SK-N-SH treated with all-trans-retinoic acid at 6 μM for 48 hours (cell line): Measurements from ENCODE around the gene TMEM245.

Experiments
- ATAC-seq: fragments of 200-7000 bp; cut with Tn5 transposase; 3 replicates; pipeline ENCODE4 v1.9.1; 2020; ENCODE audit warnings: mild to moderate bottlenecking, moderate library complexity
- BACH2 ChIP-seq: fragments of 250-450 bp; sonication (Bioruptor Pico); IDR thresholded peaks from 2 replicates; pipeline ENCODE4 v1.9.0; 2021; ENCODE audit warnings: mild to moderate bottlenecking, borderline replicate concordance
- CSDC2 ChIP-seq: fragments of 250-450 bp; sonication (Bioruptor Pico); IDR thresholded peaks from 2 replicates; pipeline ENCODE4 v1.5.0; 2020; ENCODE audit warnings: mild to moderate bottlenecking, moderate library complexity
- ESRRG ChIP-seq: fragments of 250-450 bp; sonication (Bioruptor Pico); IDR thresholded peaks from 2 replicates; pipeline ENCODE4 v1.6.1; 2021; ENCODE audit warnings: mild to moderate bottlenecking
- GLIS3 ChIP-seq: fragments of 250-450 bp; sonication (Bioruptor Pico); IDR thresholded peaks from 2 replicates; pipeline ENCODE4 v1.5.0; 2020; ENCODE audit warnings: mild to moderate bottlenecking, moderate library complexity
- ISL1 ChIP-seq: fragments of 250-450 bp; sonication (Bioruptor Pico); IDR thresholded peaks from 2 replicates; pipeline ENCODE4 v2.1.2; 2022; ENCODE audit warnings: mild to moderate bottlenecking, moderate library complexity
- OSR1 ChIP-seq: fragments of 250-450 bp; sonication (Bioruptor Pico); IDR thresholded peaks from 2 replicates; pipeline ENCODE4 v1.8.0; 2022; ENCODE audit warnings: moderate library complexity, mild to moderate bottlenecking, inconsistent platforms
- PPARA ChIP-seq: fragments of 250-450 bp; sonication (Bioruptor Pico); IDR thresholded peaks from 2 replicates; pipeline ENCODE4 v1.5.0; 2020; ENCODE audit warnings: mild to moderate bottlenecking, borderline replicate concordance
- RARB ChIP-seq: fragments of 250-450 bp; sonication (Bioruptor Pico); IDR thresholded peaks from 2 replicates; pipeline ENCODE4 v1.8.0; 2021; ENCODE audit warnings: mild to moderate bottlenecking, moderate library complexity
- SNAI2 ChIP-seq: fragments of 250-450 bp; sonication (Bioruptor Pico); IDR thresholded peaks from 2 replicates; pipeline ENCODE4 v1.5.0; 2020; ENCODE audit warnings: mild to moderate bottlenecking, moderate library complexity
- TCF4 ChIP-seq: fragments of 250-450 bp; sonication (Bioruptor Pico); IDR thresholded peaks from 2 replicates; pipeline ENCODE4 v1.8.0; 2021; ENCODE audit warnings: mild to moderate bottlenecking, moderate library complexity, borderline replicate concordance
- TOX ChIP-seq: fragments of 250-450 bp; sonication (Bioruptor Pico); IDR thresholded peaks from 2 replicates; pipeline ENCODE4 v1.8.0; 2021; ENCODE audit warnings: mild to moderate bottlenecking, moderate library complexity, borderline replicate concordance
- ZC3H10 ChIP-seq: fragments of 250-450 bp; sonication (Bioruptor Pico); IDR thresholded peaks from 2 replicates; pipeline ENCODE4 v1.5.1; 2021; ENCODE audit warnings: mild to moderate bottlenecking, moderate library complexity
- ZFP3 ChIP-seq: fragments of 250-450 bp; sonication (Bioruptor Pico); IDR thresholded peaks from 2 replicates; pipeline ENCODE4 v1.5.0; 2020; ENCODE audit warnings: mild to moderate bottlenecking, moderate library complexity
- ZFP30 ChIP-seq: fragments of 450-650 bp; formaldehyde crosslinking; IDR thresholded peaks from 2 replicates; pipeline ENCODE4 v1.5.0; 2022; ENCODE audit warnings: mild to moderate bottlenecking, moderate library complexity
- ZNF565 ChIP-seq: fragments of 450-650 bp; formaldehyde crosslinking; conservative IDR thresholded peaks from 2 replicates; pipeline ENCODE4 v1.5.0; 2020; ENCODE audit warnings: low read depth, mild to moderate bottlenecking, moderate library complexity
- ZNF70 ChIP-seq: fragments of 450-650 bp; formaldehyde crosslinking; IDR thresholded peaks from 2 replicates; pipeline ENCODE4 v1.5.0; 2020; ENCODE audit warnings: mild to moderate bottlenecking, moderate library complexity
- ZNF8 ChIP-seq: fragments of 450-650 bp; formaldehyde crosslinking; IDR thresholded peaks from 2 replicates; pipeline ENCODE4 v1.5.0; 2020; ENCODE audit warnings: mild to moderate bottlenecking, moderate library complexity
- TF ChIP-seq, protein P1 (sequence below): fragments of 250-450 bp; sonication (Bioruptor Pico); IDR thresholded peaks from 2 replicates; pipeline ENCODE4 v1.5.1; 2020; ENCODE audit warnings: low read depth, mild to moderate bottlenecking, moderate library complexity
- TF ChIP-seq, protein P2 (sequence below): fragments of 250-450 bp; sonication (Bioruptor Pico); IDR thresholded peaks from 2 replicates; pipeline ENCODE4 v1.8.0; 2021; ENCODE audit warnings: low read depth, mild to moderate bottlenecking, moderate library complexity, borderline replicate concordance
- TF ChIP-seq, protein P3 (sequence below): fragments of 250-450 bp; sonication (Bioruptor Pico); IDR thresholded peaks from 2 replicates; pipeline ENCODE4 v1.5.1; 2021; ENCODE audit warnings: mild to moderate bottlenecking, moderate library complexity

The TMEM245 gene

DNA sequence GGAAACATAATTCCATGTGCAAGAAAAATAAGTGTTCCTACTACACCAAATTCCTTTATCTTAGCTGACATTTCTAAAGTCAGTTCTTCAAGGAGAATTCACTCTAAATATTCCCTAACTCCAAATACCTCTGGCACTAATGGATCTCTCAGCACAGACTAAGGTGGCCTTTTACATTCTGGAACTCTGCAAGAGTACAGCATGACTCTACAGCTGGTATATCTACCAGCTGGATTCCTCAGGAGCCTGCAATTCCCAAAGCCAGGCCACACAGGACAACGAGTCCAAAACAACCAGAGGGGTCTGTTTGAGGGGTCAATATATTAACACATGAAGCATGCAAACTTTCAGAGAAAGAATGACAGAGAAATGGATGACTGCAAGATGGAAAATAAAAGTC is 27.2 kb downstream of the TMEM245 start:
- ATAC-seq, result no peak

DNA sequence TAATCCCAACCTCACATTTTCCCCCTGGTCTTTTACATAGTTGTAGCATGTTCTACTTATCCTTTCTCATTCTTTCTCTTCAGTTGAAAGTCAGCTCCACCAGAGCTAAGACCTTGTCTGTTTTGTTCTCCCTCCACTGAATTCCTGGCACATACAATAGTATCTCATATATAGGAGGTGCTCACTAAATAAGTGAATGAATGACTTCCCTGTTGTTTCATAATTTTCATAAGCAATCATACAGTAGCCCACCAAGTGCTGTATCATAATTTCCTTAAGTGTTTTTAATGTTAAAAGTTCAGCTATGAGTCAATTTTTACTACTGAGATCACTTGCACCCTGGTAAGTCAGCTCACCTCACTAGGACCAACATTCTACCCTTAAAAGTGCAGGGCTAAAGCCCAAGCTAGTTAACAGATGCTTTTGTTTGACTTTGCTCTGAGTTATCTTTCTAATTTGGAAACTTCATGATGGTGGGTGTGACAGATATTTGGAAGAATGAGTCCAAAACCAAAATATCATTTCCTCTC is 27.6 kb downstream of the TMEM245 start:
- no peak for TF ChIP-seq TCF4 (CRISPR knock-in tag)
- no peak for TF ChIP-seq SNAI2 (CRISPR knock-in tag)
- TF ChIP-seq CSDC2 (CRISPR knock-in tag), result no peak
- TF ChIP-seq, protein P1, sequence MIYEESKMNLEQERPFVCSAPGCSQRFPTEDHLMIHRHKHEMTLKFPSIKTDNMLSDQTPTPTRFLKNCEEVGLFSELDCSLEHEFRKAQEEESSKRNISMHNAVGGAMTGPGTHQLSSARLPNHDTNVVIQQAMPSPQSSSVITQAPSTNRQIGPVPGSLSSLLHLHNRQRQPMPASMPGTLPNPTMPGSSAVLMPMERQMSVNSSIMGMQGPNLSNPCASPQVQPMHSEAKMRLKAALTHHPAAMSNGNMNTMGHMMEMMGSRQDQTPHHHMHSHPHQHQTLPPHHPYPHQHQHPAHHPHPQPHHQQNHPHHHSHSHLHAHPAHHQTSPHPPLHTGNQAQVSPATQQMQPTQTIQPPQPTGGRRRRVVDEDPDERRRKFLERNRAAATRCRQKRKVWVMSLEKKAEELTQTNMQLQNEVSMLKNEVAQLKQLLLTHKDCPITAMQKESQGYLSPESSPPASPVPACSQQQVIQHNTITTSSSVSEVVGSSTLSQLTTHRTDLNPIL (CRISPR knock-in tag), result no peak
- TF ChIP-seq, protein P2, sequence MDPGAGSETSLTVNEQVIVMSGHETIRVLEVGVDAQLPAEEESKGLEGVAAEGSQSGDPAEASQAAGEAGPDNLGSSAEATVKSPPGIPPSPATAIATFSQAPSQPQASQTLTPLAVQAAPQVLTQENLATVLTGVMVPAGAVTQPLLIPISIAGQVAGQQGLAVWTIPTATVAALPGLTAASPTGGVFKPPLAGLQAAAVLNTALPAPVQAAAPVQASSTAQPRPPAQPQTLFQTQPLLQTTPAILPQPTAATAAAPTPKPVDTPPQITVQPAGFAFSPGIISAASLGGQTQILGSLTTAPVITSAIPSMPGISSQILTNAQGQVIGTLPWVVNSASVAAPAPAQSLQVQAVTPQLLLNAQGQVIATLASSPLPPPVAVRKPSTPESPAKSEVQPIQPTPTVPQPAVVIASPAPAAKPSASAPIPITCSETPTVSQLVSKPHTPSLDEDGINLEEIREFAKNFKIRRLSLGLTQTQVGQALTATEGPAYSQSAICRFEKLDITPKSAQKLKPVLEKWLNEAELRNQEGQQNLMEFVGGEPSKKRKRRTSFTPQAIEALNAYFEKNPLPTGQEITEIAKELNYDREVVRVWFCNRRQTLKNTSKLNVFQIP (CRISPR knock-in tag), result no peak
- TF ChIP-seq RARB (CRISPR knock-in tag), result no peak
- ATAC-seq, result no peak

More for the DNA sequence above, 27.2 kb downstream of the TMEM245 start:
- TF ChIP-seq TCF4 (CRISPR knock-in tag) (no peak), RARB (CRISPR knock-in tag) (no peak), ZFP3 (CRISPR knock-in tag) (no peak), SNAI2 (CRISPR knock-in tag) (no peak), ISL1 (CRISPR knock-in tag) (no peak), ZFP30 (CRISPR knock-in tag) (no peak), ZNF8 (CRISPR knock-in tag) (no peak), ZC3H10 (CRISPR knock-in tag) (no peak), ZNF565 (CRISPR knock-in tag) (no peak), GLIS3 (CRISPR knock-in tag) (no peak)
- TF ChIP-seq, protein P1 (CRISPR knock-in tag), result no peak
- TF ChIP-seq, protein P2 (CRISPR knock-in tag), result no peak
- TF ChIP-seq, all 23 proteins: peak for 0

DNA sequence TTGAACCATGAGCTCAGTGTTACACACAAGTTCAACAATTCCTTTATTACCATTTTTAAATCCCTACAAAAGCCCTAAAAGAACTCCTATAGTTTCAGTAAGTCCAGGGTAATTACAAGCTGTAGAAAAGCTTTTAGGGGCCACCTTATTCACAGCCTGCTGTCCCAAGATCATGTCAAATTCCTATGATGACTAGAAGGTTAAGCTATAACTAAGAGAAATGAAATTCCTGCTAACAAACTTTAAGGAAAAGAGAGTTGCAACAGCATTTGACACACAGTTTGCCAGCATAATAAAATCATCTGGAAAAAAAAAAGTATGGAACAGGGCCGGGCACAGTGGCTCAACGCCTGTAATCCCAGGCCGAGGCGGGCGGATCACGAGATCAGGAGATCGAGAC is 31.5 kb downstream of the TMEM245 start:
- no peak for ATAC-seq
- TF ChIP-seq BACH2 (CRISPR knock-in tag), result no peak
- TF ChIP-seq SNAI2 (CRISPR knock-in tag), result no peak
- no peak for TF ChIP-seq OSR1 (CRISPR knock-in tag)
- TF ChIP-seq GLIS3 (CRISPR knock-in tag), result no peak
- TF ChIP-seq ZNF565 (CRISPR knock-in tag), result no peak
- TF ChIP-seq PPARA, result no peak
- TF ChIP-seq ESRRG (CRISPR knock-in tag), result no peak
- TF ChIP-seq ZC3H10 (CRISPR knock-in tag), result no peak
- TF ChIP-seq, protein P3, sequence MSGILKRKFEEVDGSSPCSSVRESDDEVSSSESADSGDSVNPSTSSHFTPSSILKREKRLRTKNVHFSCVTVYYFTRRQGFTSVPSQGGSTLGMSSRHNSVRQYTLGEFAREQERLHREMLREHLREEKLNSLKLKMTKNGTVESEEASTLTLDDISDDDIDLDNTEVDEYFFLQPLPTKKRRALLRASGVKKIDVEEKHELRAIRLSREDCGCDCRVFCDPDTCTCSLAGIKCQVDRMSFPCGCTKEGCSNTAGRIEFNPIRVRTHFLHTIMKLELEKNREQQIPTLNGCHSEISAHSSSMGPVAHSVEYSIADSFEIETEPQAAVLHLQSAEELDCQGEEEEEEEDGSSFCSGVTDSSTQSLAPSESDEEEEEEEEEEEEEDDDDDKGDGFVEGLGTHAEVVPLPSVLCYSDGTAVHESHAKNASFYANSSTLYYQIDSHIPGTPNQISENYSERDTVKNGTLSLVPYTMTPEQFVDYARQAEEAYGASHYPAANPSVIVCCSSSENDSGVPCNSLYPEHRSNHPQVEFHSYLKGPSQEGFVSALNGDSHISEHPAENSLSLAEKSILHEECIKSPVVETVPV (CRISPR knock-in tag), result no peak
- no peak for TF ChIP-seq ISL1 (CRISPR knock-in tag)
- TF ChIP-seq RARB (CRISPR knock-in tag), result no peak
- no peak for TF ChIP-seq CSDC2 (CRISPR knock-in tag)
- TF ChIP-seq, all 23 proteins: peak for 0

DNA sequence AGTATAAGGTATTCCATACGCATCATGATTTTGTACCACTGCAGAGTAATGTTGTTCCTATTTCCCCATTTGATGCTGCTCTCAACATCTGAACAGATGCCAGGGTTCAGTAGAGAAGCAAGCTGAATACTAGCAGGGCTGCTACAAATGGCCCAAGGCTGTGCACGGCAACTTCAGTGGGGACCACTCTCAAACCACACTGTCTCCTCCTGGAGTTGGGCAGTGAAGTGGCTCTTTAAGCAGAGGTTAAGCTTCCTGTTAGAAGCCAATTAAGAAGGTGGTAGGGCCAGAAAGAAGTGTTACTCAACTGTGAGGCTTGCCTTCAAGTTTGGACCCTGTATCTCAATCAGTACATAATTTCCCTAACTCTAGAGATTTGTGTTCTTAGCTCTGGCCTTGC is 32.0 kb downstream of the TMEM245 start:
- no peak for ATAC-seq
- TF ChIP-seq RARB (CRISPR knock-in tag) (no peak), ZC3H10 (CRISPR knock-in tag) (no peak), ZFP30 (CRISPR knock-in tag) (no peak), TOX (CRISPR knock-in tag) (no peak), GLIS3 (CRISPR knock-in tag) (no peak), ZFP3 (CRISPR knock-in tag) (no peak), ZNF8 (CRISPR knock-in tag) (no peak), BACH2 (CRISPR knock-in tag) (no peak), OSR1 (CRISPR knock-in tag) (no peak), ZNF565 (CRISPR knock-in tag) (no peak), PPARA (no peak), ZNF70 (CRISPR knock-in tag) (no peak)
- TF ChIP-seq, protein P1 (CRISPR knock-in tag), result no peak
